GM12878 (cell line): ENCODE results near the gene GGT5. TPM values are rescaled to one million over a fixed set of nuclear protein-coding genes. Genes with fewer than 3 reads are reported as not detected.

Source experiments
- ATAC-seq: fragments of 200-7000 bp; cut with Tn5 transposase; 3 replicates; pipeline ENCODE4 v1.9.1; 2020; ENCODE audit warnings: mild to moderate bottlenecking, moderate library complexity
- BruUV-seq: library from RNA; stranded (reverse); fragments of 400-500 nt; replicated peaks from 2 replicates; lab custom pipeline; 2021; lab: Mats Ljungman, UMichigan
- CTCF ChIA-PET: fragments of 300-600 bp; sonication (Branson Sonifier 250); formaldehyde crosslinking; extraction: SDS; loops from one replicate; lab custom pipeline; 2021; ENCODE audit warnings: inconsistent platforms; lab: Yijun Ruan, JAX
- POLR2A ChIA-PET: fragments of 350-600 bp; formaldehyde crosslinking; extraction: SDS; loops from one replicate; lab custom pipeline; 2021; ENCODE audit warnings: inconsistent platforms; lab: Charles Lee
- RAD21 ChIA-PET: fragments of 300-600 bp; sonication (Branson Sonifier 250); formaldehyde crosslinking; loops from one replicate; lab custom pipeline; 2023; ENCODE audit warnings: antibody characterized with exemption; ENCODE audit not compliant: unreplicated experiment; lab: Charles Lee
- SMC1A ChIA-PET: fragments of 300-600 bp; sonication (Branson Sonifier 250); formaldehyde crosslinking; loops from one replicate; lab custom pipeline; 2023; ENCODE audit not compliant: unreplicated experiment, uncharacterized antibody; lab: Charles Lee
- DNase-seq: peaks from one replicate; pipeline ENCODE4 v3.0.0-alpha.2; 2011; ENCODE audit warnings: low read depth, low spot score
- FAIRE-seq: peaks from 3 replicates; lab custom pipeline; 2011; peaks lifted over from hg19 to GRCh38; lab: Jason Lieb, UNC
- H2AFZ ChIP-seq: 2 replicates; pipeline ENCODE4 v1.6.0; 2011; ENCODE audit warnings: low read depth, low read length, control low read depth; ENCODE audit not compliant: control insufficient read depth
- H3K27ac ChIP-seq: 2 replicates; pipeline ENCODE4 v1.5.1; 2011; ENCODE audit warnings: control low read depth; ENCODE audit not compliant: control insufficient read depth, insufficient read depth
- H3K27me3 ChIP-seq, 2 experiments: replicated peaks in 1 of 2; 2 replicates each; pipeline versions ENCODE4 v1.6.0 to v1.6.1; 2011; ENCODE audit warnings: low read length in 1 of 2; ENCODE audit not compliant: control insufficient read depth in 2 of 2, insufficient read depth in 2 of 2
- H3K36me3 ChIP-seq, 2 experiments: 2 replicates each; pipeline ENCODE4 v1.5.1; 2011; ENCODE audit warnings: low read length in 1 of 2; ENCODE audit not compliant: control insufficient read depth in 2 of 2, insufficient read depth in 2 of 2
- H3K4me1 ChIP-seq: 2 replicates; pipeline ENCODE4 v1.6.1; 2011; ENCODE audit warnings: mild to moderate bottlenecking, low read length, moderate library complexity, mixed read lengths; ENCODE audit not compliant: control insufficient read depth, insufficient read depth
- H3K4me2 ChIP-seq: 2 replicates; pipeline ENCODE4 v1.6.0; 2011; ENCODE audit warnings: control low read depth; ENCODE audit not compliant: control insufficient read depth, insufficient read depth
- H3K4me3 ChIP-seq: fragments of 200-600 bp; sonication (generic); 2 replicates; pipeline ENCODE4 v1.5.1; 2016
- H3K79me2 ChIP-seq: 2 replicates; pipeline ENCODE4 v1.6.0; 2011; ENCODE audit warnings: low read length; ENCODE audit not compliant: control insufficient read depth, insufficient read depth
- H3K9ac ChIP-seq: 2 replicates; pipeline ENCODE4 v1.8.0; 2011; ENCODE audit warnings: low read length, control low read depth, mixed read lengths; ENCODE audit not compliant: control insufficient read depth, insufficient read depth
- H3K9me3 ChIP-seq: replicated peaks from 3 replicates; pipeline ENCODE4 v1.5.1; 2011; ENCODE audit warnings: mild to moderate bottlenecking, low read length; ENCODE audit not compliant: control insufficient read depth, insufficient read depth
- H4K20me1 ChIP-seq: 2 replicates; pipeline ENCODE4 v1.6.0; 2011; ENCODE audit not compliant: control insufficient read depth, insufficient read depth
- ATF7 ChIP-seq: fragments of 450-650 bp; IDR thresholded peaks from 2 replicates; pipeline ENCODE4 v1.6.1; 2016; ENCODE audit warnings: low read depth, mild to moderate bottlenecking
- CTCF ChIP-seq, 3 experiments: IDR thresholded peaks in 2 of 3; conservative IDR thresholded peaks in 1 of 3; 2 replicates each; pipeline ENCODE4 v1.5.1; 2011; ENCODE audit warnings: low read depth in 3 of 3, low read length in 3 of 3, mild to moderate bottlenecking in 3 of 3, control low read depth in 2 of 3, moderate library complexity in 2 of 3, inconsistent platforms in 1 of 3, mixed read lengths in 1 of 3; ENCODE audit not compliant: control insufficient read depth in 2 of 3, insufficient read depth in 1 of 3; ENCODE audit errors: extremely low read depth in 1 of 3
- HDGF ChIP-seq: fragments of 450-650 bp; IDR thresholded peaks from 2 replicates; pipeline ENCODE4 v1.6.1; 2016; ENCODE audit warnings: antibody characterized with exemption
- IRF4 ChIP-seq: IDR thresholded peaks from 2 replicates; pipeline ENCODE4 v1.6.1; 2011; ENCODE audit warnings: low read depth, low read length
- POLR2AphosphoS5 ChIP-seq: IDR thresholded peaks from 2 replicates; pipeline ENCODE4 v1.6.1; 2011; ENCODE audit warnings: mild to moderate bottlenecking, low read length, inconsistent platforms
- SMARCA5 ChIP-seq: fragments of 450-650 bp; IDR thresholded peaks from 2 replicates; pipeline ENCODE4 v1.6.1; 2017; ENCODE audit warnings: mild to moderate bottlenecking
- WGBS: methylation state at CpG from one replicate; pipeline ENCODE4 v1.1.6; 2016; ENCODE audit warnings: low lambda C conversion rate; ENCODE audit not compliant: insufficient replicate concordance, insufficient coverage; ENCODE audit errors: missing lambda C conversion rate; 5-methylcytosine and 5-hydroxymethylcytosine counted together
- in situ Hi-C: fragments of 300-500 bp; cut with MboI; formaldehyde crosslinking; loops from 9 replicates; pipeline ENCODE4 v1.14.3; 2018; ENCODE audit warnings: mixed read lengths
- intact Hi-C: fragments of 100-400 bp; cut with micrococcal nuclease; formaldehyde crosslinking; loops from one replicate; pipeline ENCODE4 v1.14.2; 2022; ENCODE audit not compliant: unreplicated experiment
- polyA plus RNA-seq, 11 experiments: library from polyadenylated mRNA; depleted of rRNA in 4 of 11; unstranded in 6 of 11; stranded (reverse) in 5 of 11; fragments of >200 nt; fragmentation: Nextera tagmentation in 4 of 11; fragmentation: Illumina TruSeq in 1 of 11; extraction: Ambion mirVana in 4 of 11; extraction: Trizol in 1 of 11; gene quantifications; 1 replicate in 1 of 11; 2 replicates in 10 of 11; pipeline versions ENCODE4 v1.2.1 to v1.2.3, GENCODE V29; 2011 to 2016; ENCODE audit warnings: inconsistent platforms in 2 of 11, missing spikeins in 2 of 11, low read depth in 1 of 11
- total RNA-seq, 4 experiments: library from RNA; depleted of rRNA in 3 of 4; stranded (reverse); fragments of >200 nt in 3 of 4; fragmentation: Illumina TruSeq in 1 of 4; extraction: Trizol in 1 of 4; gene quantifications; 2 replicates each; pipeline versions ENCODE4 v1.2.1 to v1.2.3, GENCODE V29; 2013 to 2021

Gene GGT5
- total and polyA plus RNA-seq, 10 of the 15 experiments (the other 5 are each of a cell fraction or from before 2014, with no cell fraction given): 0.34 TPM; not detected in 9

- Histone ChIP-seq H3K27me3 (no peaks in the 10 kb centered on the region), H3K4me3 (no peak overlapping the region), H3K9ac (no peak overlapping the region), H3K79me2 (no peaks in the 10 kb centered on the region), H3K36me3 (no peaks in the 10 kb centered on the region), H4K20me1 (no peaks in the 10 kb centered on the region), H3K9me3 (no peaks in the 10 kb centered on the region), H3K4me2 (no peak overlapping the region), H2AFZ (no peak overlapping the region), H3K27ac (no peak overlapping the region), H3K4me1 (no peaks in the 10 kb centered on the region; the same call in 1 of the 2 replicates)
- CTCF ChIA-PET: interaction anchor here (0.7 to 1.4 kb wide), 2 partner anchors 46 to 291 kb away, joined by 4 read pairs; partner anchors contain the start of gene MIF
- TF ChIP-seq IRF4: no peak
- TF ChIP-seq SMARCA5: no peak
- no peak for TF ChIP-seq CTCF (IDR thresholded peaks at IDR 0.05 in 2 of 3, conservative IDR thresholded peaks at IDR 0.05 in 1 of 3; ENCODE audit: control insufficient read depth in 2 of 3, extremely low read depth in 1 of 3, insufficient read depth in 1 of 3, low read depth in 3 of 3, low read length in 3 of 3)
- TF ChIP-seq POLR2AphosphoS5: no peak
- no peak for TF ChIP-seq ATF7
- no peak for TF ChIP-seq HDGF
- DNase-seq: no peak
- in situ Hi-C loops (no loop called here), intact Hi-C loops (loop anchor here (5.0 kb wide), 1 partner anchor 62 kb away; the partner anchor contains the start of gene GGT5)
- POLR2A ChIA-PET: no interaction called here
- no peak for ATAC-seq
- SMC1A ChIA-PET: no interaction called here
- RAD21 ChIA-PET: no interaction called here
- FAIRE-seq: no peak
- WGBS: 62% methylated on average over 14 of the region's 16 CpGs
- no TSS peak for BruUV-seq
Measured at GRCh38 chr22:24185001-24185500, 59.8 kb downstream of the GGT5 start.
